GM19455 (cell line): ENCODE data around the gene MED31.
"Not testable (repeated sequence)": the region's sequence is repeated elsewhere in the genome, so short reads cannot be mapped to it uniquely, and the experiment has no call there.

Experiments used
- ATAC-seq: cut with Tn5 transposase; IDR thresholded peaks from one replicate; pipeline ENCODE4 v1.9.1; 2021; ENCODE audit not compliant: unreplicated experiment

Gene MED31

DNA sequence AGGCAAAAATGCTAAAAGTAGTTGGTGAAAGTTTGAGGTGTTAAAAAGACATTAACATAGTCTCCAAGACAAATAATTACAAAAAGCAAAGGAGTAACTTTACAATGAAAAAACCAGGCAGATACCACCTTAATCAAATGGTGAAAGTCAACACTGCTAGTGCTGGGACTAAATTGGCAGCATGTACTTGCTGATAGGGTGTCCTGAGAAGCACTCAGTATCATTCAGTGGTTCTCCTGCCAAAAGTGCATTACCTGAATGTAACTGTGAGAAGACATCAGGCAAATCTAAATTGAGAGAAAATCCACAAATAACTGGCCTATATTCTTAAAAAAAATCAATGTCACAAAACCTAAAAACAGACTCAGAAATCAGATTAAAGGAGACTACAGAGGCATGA is 18.9 kb downstream of the MED31 start:
- no peak for ATAC-seq

DNA sequence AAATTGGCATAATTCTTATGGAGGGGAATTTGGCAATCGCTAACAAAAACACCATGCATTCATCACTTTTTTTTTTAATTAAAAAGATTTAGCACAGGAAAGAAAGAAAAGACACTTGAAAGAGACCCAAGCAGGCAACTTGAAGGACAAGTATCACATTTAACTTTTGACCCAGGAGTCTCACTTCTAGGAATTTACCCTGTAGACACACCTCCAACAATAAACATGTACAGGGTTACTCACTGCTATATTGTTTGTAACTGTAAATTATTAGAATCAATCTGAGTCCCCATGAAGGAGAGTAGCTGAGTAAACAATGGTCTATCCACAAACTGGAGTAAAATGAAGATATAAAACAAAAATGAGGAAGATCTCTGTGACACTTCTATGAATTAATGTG is 21.0 kb downstream of the MED31 start:
- ATAC-seq = no peak

DNA sequence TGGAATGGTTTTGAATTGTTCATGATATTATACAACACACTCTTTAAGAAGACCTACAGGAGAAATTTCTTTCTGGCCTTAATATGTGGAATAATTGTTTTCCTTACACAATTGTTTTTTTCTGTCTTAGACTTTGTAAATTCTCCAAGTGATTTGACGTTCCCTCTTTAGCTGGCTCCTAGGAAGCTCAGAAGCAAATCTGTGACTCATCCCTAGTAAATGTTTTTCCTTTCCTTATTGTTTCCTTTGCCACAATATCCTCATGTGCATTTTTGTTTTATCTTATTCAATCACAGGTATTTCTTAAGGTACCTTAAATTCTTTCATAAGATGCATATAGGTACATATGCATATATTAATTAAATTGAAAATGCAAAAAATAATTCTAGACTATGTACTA is 24.4 kb downstream of the MED31 start:
- ATAC-seq = no peak

DNA sequence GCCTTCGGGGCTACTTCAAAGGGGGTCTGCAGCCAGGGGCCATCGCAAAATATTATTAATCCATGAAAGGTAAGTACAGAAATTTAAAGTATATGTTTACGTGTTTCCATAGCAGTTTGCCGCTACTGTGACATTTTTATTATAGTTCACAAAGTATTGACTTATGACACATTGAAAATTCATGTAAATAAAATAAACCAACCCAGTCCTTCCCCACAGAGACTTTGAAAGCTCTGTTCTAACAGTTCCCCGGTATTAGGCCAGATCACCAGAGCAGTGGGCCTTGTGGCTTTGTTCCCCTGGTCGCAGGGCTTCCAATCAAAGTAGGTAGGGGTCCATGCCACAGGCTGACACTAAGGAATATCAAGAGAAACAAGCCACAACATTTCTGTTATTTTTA is 24.8 kb downstream of the MED31 start:
- ATAC-seq = no peak

DNA sequence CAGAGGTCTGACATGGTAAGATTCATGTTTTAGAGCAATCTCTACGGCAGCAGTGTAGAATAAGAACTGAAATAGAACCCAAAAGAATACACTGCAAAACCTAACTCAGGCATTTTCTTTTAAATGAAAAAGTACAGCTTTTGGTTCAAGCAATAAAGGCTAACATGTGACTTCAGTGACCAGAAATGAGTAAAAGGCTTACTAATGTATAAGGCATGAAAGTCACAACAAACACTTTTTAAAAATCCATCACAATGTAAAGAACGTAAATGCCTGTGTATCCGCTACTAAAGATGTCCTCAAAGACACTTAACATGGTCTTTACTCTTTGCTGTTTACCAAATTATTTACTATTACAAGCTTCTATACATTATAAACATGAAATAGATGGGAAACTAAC is 27.5 kb downstream of the MED31 start:
- no peak for ATAC-seq

DNA sequence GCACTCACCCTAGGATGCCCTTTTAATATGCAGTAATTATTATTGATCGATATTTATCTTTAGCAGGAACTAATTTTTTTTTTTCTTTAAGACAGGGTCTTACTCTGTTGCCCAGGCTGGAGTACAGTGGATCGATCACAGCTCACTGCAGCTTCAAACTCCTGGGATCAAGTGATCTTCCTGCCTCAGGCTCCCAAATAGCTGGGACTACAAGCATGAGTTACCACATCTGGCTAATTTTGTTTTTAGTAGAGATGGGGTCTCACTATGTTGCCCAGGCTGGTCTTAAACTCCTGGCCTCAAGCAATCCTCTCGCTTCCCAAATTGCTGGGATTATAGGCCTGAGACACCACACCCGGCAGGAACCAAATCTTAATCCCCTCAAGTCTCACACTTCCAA is 40.2 kb downstream of the MED31 start:
- ATAC-seq = no peak

DNA sequence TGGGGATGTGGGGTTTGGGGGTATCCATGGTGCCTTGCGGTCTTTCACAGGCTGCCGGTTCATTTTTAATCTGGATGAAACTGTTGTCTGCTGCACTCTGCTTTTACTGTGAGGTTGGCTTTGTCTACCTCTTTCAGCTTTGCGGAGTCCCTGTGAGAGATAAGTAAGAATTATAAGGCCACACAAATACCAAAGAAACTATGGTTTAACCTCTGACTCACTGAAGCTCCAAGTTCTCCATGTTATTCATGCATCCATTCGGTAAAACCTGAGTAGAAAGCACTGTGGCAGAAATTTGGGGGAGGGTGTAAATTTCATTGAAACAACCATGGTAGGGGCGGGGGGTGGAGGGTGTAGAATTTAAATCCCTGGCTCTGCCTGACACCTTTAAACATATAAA is 41.4 kb downstream of the MED31 start:
- no peak for ATAC-seq

DNA sequence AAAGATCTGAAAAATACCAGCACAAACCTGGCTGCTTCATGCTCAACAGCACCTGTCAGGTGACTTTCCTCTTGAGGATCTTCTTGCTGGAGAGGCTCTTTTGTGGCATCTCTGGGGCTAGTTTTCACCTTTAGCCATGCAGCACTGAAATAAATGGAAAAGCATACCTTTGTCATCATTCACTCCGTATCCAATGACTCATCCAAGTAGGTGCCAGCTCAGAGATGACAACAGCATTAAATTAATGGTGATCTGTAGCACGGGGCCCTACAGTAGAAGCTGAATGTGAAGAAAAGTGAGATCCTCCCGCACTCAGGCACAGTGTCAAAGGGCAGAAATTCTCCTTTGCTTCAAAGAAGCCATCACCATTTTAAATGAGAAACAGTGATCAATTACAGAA is 43.1 kb downstream of the MED31 start:
- ATAC-seq = no peak

DNA sequence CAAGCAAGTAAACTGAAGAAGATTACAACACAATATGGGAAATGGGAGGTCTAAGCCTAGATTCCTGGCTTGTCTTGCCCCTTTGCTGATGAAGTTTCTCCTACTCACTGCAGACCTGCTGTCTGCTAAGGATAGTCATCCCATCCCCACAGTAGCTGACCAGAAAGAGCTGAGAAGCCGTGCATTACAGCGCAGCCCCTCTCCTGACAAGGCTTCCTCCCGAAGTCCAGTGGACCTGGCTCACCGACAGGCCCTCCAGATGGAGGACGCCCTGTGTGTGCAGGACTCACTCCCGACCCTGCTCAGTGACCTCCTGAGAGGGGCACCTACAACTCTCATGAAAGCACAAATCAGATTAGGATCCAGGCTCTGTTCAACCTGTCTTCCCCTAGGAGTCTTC is 46.3 kb downstream of the MED31 start:
- no peak for ATAC-seq

DNA sequence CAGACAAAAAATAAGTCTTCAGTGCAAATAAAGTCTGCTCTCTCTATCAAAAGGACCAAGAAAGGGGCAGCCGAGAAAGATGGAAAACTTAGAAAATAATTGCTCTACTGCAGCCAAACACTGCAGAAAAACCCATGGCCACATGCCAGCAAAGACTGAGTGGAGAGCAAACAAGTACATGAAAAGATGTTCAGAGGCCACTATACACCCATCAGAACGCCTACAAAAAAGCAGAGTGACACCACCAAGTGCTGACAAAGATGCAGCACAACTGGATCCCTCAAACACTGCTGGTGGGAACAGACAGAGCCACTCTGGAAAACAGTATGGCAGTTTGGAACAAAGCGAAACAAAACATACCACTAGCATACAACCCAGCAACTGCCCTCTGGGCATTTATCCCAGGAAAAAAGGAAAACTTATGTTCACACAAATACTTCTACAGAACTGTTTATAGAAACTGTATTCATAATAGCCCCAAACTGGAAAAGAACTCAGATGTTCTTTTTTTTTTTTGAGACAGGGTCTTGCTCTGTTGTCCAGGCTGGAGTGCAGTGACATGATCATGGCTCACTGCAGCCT is 47.6 kb downstream of the MED31 start:
- no peak for ATAC-seq

DNA sequence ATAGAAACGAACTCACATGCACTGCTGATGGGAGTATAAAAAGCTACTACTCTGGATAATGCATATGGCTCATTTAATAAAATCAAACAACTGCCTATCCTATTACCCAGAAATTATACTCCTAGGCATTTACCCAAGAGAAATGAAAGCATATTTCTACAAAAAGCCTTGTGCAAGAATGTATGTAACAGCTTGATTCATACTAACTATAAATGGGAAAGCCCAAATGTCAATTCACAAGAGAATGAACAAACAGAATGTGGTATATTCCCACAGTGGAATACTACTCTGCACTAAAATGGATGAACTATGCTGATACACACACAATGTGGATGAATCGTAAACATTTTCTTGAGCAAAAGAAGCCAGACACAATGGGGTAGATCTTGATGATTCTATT is 49.3 kb downstream of the MED31 start:
- no peak for ATAC-seq

DNA sequence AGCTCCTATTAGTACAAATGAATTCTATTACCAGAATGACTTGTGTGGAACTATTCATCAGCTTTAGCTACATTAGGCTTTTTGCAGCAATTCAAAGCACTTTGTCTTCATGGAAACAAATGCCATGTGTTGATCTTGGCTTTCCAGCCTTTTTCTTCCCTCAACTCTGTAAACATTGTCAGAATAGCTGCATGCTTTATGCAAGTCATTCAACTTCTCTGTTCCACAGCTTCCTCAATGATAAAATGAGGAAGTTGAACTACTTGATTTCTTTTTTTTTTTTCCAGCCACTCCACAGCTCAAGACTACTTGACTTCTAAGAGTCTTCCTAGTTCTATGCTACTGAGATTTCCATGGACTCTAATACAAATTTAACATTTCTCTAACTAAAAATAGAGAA is 52.0 kb downstream of the MED31 start:
- ATAC-seq = no peak

DNA sequence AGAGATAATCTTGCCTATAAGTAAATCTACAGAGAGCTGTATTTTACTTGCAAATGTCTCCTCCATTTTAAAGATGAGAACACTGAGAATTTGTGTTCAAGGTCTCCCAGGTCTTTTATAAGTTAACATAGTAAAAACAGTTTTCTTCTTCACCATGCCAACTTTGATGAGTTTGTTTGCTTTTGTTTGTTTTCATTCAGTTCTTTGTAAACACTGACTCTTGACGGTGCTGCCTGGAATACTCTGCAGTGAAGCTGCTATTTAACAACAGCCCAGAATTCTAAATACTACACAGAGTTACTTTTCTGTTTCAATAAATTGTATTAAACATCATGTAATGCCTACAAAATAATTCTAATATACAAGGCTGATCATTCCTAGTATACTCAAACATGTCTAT is 53.7 kb downstream of the MED31 start:
- no peak for ATAC-seq

DNA sequence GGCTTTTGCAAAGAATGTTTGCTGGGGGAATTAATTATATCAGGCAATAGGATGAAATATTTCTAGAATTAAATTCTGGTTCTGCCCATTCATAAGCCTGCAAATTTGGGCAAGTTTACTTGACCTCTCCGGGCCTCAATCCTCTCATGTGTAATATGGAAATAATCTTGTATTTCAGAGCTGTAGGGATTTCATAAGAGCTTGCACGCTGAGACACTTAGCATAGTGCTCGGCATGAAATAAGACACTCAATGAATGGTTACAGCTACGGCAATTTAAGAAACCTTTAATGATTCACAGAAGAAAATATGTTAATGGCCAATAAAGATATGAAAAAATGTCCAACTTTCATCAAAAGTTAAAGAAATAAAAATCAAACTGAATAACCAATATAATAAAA is 54.5 kb downstream of the MED31 start:
- ATAC-seq = no peak

DNA sequence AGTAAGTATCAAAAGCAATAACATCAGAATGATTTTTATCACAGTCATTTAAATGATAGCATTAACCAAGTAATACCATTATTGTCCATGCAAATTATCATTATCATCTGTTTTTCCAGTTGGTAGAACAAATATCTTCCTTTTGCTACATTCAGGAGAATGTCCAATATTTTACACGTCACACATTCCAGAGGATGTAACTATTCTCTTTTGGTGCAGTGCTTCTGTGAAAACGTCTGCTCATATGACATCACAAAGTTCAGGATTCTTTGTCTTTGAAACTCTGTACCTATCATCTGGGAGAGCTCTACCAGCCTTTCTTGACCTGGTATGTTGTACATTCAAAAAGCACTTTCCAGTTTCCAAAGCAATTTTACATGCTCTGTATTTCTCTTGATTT is 54.9 kb downstream of the MED31 start:
- ATAC-seq = no peak

DNA sequence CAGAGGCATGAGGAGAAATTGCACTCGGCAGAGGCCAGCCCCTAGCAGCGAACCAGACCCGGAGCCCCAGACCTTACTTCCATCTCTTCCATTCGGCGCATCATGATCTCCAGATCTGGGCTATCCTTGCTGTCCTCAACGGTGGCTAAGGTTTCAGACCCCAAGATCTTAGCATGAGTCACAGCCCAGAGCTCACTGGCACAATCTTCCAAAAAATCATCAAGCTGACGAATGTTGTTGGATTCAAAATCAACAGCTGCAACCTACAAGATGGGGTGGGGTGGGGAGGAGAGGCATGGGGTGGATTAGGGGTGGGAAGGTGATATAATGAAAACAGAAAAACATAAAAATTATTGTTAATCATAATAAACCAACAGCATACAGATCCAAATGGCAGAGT is 55.3 kb downstream of the MED31 start:
- ATAC-seq = no peak

DNA sequence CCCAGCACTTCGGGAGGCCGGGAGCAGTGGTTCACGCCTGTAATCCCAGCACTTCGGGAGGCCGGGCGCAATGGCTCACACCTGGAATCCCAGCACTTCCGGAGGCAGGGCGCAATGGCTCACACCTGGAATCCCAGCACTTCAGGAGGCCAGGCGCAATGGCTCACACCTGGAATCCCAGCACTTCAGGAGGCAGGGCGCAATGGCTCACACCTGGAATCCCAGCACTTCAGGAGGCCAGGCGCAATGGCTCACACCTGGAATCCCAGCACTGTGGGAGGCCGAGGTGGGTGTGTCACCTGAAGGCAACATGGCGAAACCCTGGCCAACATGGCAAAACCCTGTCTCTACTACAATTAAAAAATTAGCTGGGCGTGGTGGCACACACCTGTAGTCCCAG is 58.0 kb downstream of the MED31 start:
- not testable (repeated sequence) for ATAC-seq
